HG03354 (cell line): ENCODE measurements around the gene NUDT3.
A peak's percentile ranks its signal among the peaks of the same experiment; 100 is the strongest.
"Not testable (repeated sequence)": the region's sequence is repeated elsewhere in the genome, so short reads cannot be mapped to it uniquely, and the experiment has no call there.

Experiments used
- ATAC-seq: cut with Tn5 transposase; IDR thresholded peaks from one replicate; pipeline ENCODE4 v1.9.1; 2021; ENCODE audit warnings: mild to moderate bottlenecking; ENCODE audit not compliant: unreplicated experiment, poor library complexity, severe bottlenecking

The NUDT3 gene

GRCh38 chr6:34274129-34274528 lies 118.3 kb downstream of the NUDT3 start:
- no peak for ATAC-seq

- ATAC-seq = no peak
These were observed 119.1 kb downstream of the NUDT3 start for GRCh38 chr6:34273242-34273805.

GRCh38 chr6:34272013-34272926 lies 120.2 kb downstream of the NUDT3 start:
- ATAC-seq = no peak

- ATAC-seq = not testable (repeated sequence)
These were observed 122.7 kb downstream of the NUDT3 start for GRCh38 chr6:34269658-34270341.

GRCh38 chr6:34269132-34269531 lies 123.3 kb downstream of the NUDT3 start:
- not testable (repeated sequence) for ATAC-seq

- no peak for ATAC-seq
These were observed 124.7 kb downstream of the NUDT3 start for GRCh38 chr6:34267746-34268145.

GRCh38 chr6:34263484-34263883 lies 129.0 kb downstream of the NUDT3 start:
- not testable (repeated sequence) for ATAC-seq

- ATAC-seq = no peak
These were observed 131.7 kb downstream of the NUDT3 start for GRCh38 chr6:34260576-34261267.

- ATAC-seq = no peak
These were observed 132.9 kb downstream of the NUDT3 start for GRCh38 chr6:34259529-34260069.

GRCh38 chr6:34252395-34252794 lies 140.1 kb downstream of the NUDT3 start:
- ATAC-seq = not testable (repeated sequence)

- peak; percentile 35 for ATAC-seq
These were observed 142.8 kb downstream of the NUDT3 start for GRCh38 chr6:34249469-34250261.

- ATAC-seq = peak; percentile 84
These were observed 143.6 kb downstream of the NUDT3 start, which contains the start of gene SMIM29 for GRCh38 chr6:34248727-34249468. Gene SMIM29, minus strand, starts transcription at chr6:34249006. Its CDS starts 1,215 bp downstream, at chr6:34247791.

GRCh38 chr6:34248198-34248726 lies 144.2 kb downstream of the NUDT3 start:
- ATAC-seq = peak; percentile 28

GRCh38 chr6:34247481-34248197 lies 144.8 kb downstream of the NUDT3 start:
- no peak for ATAC-seq

GRCh38 chr6:34246563-34247391 lies 145.7 kb downstream of the NUDT3 start:
- ATAC-seq = no peak

- no peak for ATAC-seq
These were observed 146.3 kb downstream of the NUDT3 start for GRCh38 chr6:34246249-34246562.

GRCh38 chr6:34245761-34246140 lies 146.7 kb downstream of the NUDT3 start:
- ATAC-seq = not testable (repeated sequence)
